GM19452 (cell line): ENCODE measurements around the gene POC1A.

Experiments
- ATAC-seq: cut with Tn5 transposase; IDR thresholded peaks from one replicate; pipeline ENCODE4 v1.9.1; 2021; ENCODE audit not compliant: unreplicated experiment

Gene POC1A

DNA sequence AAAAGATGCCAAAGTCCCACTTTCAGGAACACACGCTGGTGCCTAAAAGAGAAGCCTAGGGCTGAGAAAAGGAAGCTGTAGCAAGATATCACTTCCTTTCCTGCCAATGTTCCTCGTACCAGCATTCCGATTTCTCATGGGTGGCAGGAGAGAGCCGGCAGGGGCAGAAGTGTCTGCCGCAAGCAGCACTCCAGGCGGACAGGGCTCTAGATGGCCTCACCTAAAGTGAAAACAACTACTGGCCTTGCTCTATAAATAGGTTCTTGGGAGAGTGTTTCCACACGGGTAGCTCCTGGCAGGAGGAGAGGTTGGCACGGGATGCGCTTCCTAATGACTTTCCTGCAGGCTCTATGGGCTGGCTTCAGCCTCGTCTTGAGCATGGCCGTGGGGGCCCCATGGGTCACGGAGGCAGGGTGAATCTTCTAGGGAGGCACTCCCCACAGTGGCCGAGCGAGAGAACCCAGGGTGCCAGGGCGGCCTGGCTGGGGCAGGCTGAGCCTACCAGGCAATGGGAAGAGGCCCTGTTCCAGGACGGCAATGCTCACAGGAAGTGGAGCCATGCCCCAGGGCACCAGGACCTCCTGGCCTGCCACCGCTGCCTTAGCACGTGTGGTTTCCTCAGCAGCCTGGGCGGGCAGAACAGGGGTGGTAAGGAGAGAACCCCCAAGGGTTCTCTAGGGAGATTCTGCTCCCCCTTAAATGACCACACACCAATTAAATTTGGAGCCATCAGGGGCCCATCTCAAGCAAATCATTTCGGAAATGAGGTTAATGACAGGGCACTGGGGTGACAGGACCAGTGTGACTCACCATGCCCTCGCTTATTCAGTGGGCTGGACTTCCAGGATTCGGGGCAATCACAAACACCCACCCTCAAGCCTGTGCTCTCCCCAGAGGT, 83.2 kb downstream of the POC1A start:
- ATAC-seq, result no peak

- no peak for ATAC-seq
Observed at GRCh38 chr3:52069855-52070254, 84.4 kb downstream of the POC1A start.

DNA sequence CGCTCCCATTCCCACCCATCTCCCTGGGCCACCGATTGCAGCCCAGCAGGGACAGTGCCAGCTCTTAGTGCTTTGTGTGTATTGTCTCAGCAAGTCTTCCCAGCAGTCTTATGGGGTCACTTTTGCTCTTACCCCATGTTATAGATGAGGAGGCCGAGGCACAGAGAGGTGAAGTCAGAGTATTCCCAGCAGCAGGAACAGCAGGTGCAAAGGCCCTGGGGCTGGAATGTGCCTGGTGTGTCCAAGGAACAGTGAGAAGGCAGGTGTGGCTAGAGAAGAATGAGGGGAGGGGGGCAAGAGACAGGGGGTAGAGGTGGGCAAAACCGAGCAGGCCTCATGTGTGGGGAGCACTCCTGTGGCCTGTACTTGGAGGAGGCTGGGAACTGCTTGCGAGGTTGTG, 85.1 kb downstream of the POC1A start:
- ATAC-seq, result no peak

- no peak for ATAC-seq
Observed at GRCh38 chr3:52068730-52069129, 85.5 kb downstream of the POC1A start.

GRCh38 chr3:52068055-52068571, 86.1 kb downstream of the POC1A start:
- ATAC-seq, result no peak

DNA sequence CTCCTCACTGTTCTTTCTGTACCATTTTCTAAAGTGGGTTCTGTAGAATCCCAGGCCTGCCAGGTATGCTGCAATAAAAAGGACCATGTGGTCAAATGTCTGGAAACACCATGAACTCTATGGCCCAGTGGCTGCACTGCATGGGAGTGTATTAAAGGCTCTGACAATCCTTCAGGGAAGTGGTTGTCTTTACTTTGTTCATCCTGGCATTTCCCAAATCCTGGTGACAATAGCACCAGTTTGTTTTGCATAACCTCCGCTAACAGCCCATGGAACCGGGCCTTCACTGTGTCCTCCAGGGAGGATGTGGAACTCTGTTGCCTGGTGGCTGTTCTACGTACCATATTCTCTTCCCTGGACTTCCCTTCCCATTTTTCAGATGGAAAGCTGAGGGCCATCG, 86.7 kb downstream of the POC1A start:
- ATAC-seq, result no peak

GRCh38 chr3:52067046-52067445, 87.2 kb downstream of the POC1A start:
- no peak for ATAC-seq

DNA sequence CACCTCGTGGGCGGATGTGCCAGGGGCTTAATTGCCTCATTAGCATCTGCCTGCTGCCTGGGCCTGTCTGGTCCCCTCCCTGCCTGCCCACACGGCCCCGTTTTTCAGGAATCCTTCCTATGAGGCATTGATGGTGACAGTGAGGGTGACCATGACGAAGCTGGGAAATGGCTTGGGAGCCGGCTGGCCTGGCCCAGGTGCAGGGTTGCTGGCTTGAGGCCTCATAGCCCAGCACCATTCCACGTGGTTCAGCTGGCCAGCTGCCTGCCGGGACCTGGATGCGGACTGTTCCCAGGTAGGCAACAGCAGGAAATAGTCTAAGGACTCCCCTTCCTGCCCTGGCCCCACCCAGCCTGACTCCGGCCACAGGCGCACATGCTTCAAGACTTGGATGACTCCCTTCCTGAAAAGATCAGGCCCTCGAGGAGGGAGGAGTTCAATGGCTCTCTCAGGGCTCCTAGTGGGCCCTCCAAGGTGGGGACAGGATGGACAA, 88.9 kb downstream of the POC1A start:
- ATAC-seq, result no peak

DNA sequence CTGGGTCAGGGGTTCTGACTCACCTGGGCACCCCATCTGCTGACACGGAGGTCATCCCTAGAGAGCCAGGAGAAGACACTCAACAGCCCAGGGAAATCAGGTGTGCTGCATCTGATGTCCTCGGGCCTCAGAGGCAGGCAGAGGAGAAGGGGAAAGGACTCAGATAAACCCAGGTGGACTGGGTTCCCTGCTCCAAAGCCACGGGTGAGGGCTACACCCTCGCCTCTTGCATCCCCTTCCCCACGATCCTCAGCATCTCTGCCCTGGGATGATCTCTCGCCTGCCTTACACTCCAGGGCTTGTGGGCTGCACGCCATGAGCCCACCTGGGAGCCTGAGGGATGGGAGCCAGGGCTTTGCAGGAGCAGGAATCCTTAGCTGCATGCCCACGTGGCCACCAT, 89.7 kb downstream of the POC1A start:
- no peak for ATAC-seq

GRCh38 chr3:52063026-52063723, 91.0 kb downstream of the POC1A start:
- ATAC-seq, result no peak

DNA sequence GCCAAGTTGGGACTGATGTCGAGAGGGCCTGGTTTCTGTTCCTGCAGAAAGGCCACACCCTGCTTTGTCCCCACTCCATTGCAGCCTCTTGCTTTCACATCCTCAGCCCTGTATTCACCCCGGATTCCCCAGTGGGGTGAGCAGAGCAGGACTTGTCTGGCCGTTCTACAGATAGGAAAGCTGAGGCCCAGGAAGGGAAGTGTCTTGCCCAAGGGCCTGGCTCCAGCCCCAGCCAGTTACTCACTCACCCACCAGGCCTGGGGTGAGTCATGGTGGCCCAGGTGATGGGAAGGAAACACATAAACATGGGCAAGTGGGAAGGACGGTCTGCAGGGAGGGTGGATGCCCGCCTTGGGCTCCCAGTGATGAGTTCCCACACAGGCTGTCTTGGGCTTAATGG, 91.7 kb downstream of the POC1A start:
- no peak for ATAC-seq

DNA sequence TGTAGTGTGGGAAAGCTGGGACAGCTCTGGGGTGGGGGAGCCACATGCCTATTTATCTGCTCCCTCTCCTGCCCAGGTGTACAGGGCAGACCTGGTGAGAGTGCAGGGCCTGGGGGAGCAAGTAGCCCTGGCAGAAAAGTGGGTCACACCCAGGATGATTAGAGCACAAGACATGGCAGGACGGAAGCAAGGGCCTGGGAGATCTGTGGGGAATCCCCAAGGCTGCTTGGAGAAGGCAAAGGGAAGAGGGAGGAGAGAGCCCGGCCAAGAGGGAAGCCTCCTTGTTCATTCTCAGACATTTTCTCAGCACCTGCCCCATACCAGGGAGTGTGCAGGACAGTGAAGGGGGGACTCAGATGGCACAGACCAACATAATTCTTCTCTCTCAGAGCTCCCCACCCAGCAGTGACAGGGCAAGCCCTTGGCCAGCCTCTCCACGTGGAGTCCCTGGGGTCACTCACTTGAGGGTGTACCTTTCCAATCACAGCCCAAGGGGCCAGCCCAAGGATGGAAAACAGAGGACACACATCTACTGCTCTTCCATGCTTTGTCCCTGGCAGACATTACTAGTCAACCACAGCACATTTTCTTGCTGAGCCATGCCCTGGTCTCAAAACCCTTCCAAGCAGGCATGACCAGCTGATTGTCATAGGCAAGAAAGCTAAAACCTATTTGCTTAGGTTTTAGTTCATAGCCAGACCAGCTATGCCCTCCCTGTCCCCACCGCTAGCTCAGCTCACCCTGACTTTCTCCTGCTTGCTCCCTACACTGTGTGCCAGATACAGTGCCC, 92.9 kb downstream of the POC1A start:
- ATAC-seq, result no peak

GRCh38 chr3:52059781-52060180, 94.4 kb downstream of the POC1A start:
- ATAC-seq, result no peak

DNA sequence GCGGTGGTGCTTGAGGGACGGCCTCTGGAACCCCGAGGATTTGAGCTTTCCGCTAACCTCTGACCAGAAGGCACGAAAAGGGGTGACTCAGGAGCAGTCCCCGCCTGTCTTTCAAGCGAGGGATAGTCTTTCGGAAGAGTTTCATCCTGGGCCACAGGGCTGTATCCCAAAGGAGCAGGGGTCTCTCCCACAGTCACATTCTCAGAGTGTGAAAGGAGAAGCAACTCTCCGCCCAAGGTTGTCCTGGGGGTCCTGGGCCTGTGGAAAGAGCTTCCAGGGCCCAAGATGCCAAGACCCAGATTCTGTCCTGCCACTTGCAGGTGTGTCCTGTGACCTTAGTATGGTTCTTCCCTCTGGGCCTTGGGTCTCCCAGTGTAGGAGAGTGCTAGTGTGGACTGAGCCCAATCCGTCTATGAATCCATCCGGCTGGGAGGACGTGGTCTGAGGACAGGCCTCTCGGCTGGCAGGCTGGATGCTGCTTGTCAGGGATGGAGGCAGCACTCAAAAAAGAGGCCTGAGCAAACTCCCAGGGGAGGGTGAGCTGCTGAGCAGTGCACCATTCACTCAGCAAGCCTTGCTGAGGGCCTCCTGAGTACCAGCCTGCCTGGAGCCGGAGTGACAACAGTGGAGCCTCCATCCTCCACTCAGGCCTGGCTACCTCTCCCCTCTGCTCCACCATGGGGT, 96.3 kb downstream of the POC1A start:
- no peak for ATAC-seq

DNA sequence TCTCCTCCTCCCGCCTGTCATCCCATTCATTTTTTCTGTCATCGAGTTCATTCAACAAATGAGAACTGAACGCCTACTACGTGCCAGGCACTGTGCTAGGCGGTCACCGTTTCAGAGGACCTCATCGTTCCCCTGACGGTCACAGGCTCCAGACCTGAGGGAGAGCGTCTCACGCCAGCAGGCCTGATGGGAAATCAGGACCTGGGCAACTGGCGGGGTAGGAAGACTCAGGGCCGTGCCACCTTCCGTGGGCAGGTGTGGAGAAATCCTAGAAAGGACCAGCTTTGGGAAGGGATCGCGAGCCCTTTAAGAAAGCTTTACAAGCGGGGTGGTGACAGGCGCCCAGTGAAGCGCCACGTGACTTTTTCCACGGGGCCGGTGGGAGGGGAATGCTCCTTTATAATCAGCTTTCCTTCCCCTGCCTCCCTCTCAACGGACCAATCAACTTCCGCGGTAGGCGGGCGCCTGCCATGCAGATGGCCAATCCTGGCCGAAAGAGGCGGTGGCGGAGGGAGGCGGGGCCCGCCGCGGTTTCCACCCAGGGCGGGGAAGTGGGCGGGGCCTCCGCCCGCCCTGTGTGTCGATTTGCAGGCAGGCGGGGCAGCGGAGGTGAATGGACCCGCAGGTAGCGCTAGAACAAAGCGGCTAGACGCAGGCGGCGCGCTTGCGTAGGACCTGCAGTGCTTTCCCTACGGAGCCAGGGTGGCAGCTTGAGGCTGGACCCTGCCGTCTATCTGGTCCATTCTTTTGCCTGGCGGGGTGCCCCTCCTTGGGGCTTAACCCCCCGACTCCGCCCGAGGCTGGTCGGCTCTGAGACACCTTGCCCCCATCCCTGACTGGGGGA, 97.0 kb downstream of the POC1A start:
- peak; percentile 79 for ATAC-seq

GRCh38 chr3:52056521-52056967, 97.7 kb downstream of the POC1A start, which contains the start of gene DUSP7:
DUSP7 (minus strand) TSS chr3:52056571; CDS start chr3:52056366, 205 bp downstream.
- ATAC-seq, result no peak

- ATAC-seq, result no peak
Observed at GRCh38 chr3:52055537-52056351, 98.5 kb downstream of the POC1A start.

DNA sequence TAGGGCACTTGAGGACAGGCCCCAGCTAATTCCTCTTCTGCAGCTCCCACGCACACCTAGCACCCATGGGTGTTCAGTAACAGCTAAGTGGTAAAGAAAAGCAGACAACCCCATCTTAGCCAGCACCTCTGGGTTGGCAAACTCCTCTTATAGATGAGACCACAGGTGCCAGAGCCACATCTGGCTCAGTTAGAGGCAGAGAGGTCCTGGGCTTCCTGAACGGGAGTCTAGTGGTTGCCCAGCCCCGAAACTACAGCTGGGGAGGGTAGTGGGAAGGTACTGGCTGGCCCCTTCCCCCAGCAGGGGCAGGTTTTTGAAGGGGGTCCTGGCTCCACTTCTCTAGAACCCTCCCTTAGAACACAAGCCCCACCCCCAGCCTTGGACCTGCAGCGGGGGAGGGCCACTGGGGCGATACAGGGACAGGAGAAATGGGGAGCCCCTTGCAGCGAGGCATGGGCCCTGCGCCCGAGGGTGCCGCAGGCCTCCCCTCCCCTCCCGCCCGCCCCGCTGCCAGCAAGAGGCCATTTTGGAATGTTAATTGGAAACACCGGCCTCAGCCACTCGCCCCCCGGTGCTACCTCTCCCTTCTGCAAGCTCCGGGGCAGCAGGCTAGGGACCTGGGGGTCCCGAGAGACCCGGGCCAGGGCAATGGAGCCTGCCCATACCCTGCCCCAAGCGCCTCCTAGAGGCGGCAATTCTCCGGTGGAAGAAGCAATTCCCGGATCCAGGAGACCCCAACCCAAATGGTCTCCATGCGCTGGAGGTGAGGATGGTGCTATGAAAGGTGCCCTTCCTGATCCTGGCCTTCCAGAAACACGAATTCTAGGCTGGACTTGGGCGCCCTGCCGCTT, 99.3 kb downstream of the POC1A start:
- no peak for ATAC-seq
